Body of pancreas (tissue), 4 donors: Measurements from ENCODE around the gene SMAD5. TPM values are rescaled to one million over a fixed set of nuclear protein-coding genes. Genes with fewer than 3 reads are reported as not detected.

Experiments
- ATAC-seq: fragments of 150-250 bp; one replicate; pipeline ENCODE4 v1.9.1; 2016
- DNase-seq, 4 donors: peaks; one replicate each; pipeline ENCODE4 v3.0.0-alpha.2; 2019
- H3K27ac ChIP-seq, 4 donors: fragments of 200-600 bp; sonication (generic); 1 replicate in 3 of 4; 2 replicates in 1 of 4; pipeline versions ENCODE4 v1.5.1 to v1.6.1; 2016 to 2019; ENCODE audit warnings: mild to moderate bottlenecking in 1 of 4, mixed read lengths in 1 of 4, moderate library complexity in 1 of 4
- H3K27me3 ChIP-seq, 2 donors: fragments of 200-600 bp; sonication (generic); one replicate each; pipeline ENCODE4 v1.6.0; 2016; ENCODE audit warnings: mild to moderate bottlenecking in 1 of 2
- H3K36me3 ChIP-seq, 2 donors: fragments of 200-600 bp; sonication (generic); replicated peaks in 1 of 2; 2 replicates each; pipeline ENCODE4 v1.5.1; 2016; ENCODE audit warnings: low read depth in 2 of 2; ENCODE audit not compliant: insufficient read depth in 1 of 2
- H3K4me1 ChIP-seq: fragments of 200-600 bp; sonication (generic); one replicate; pipeline ENCODE4 v1.6.0; 2016
- H3K4me3 ChIP-seq, 2 donors: fragments of 200-600 bp; sonication (generic); 1 replicate in 1 of 2; 2 replicates in 1 of 2; pipeline ENCODE4 v1.5.1; 2016 to 2019
- H3K9me3 ChIP-seq, 3 donors: fragments of 200-600 bp; sonication (generic); 1 replicate in 2 of 3; 2 replicates in 1 of 3; pipeline ENCODE4 v1.5.1; 2016
- POLR2A ChIP-seq, 3 donors: fragments of 450-650 bp; IDR thresholded peaks; one replicate each; pipeline ENCODE4 v1.6.1; 2016; ENCODE audit warnings: antibody characterized with exemption in 3 of 3, mild to moderate bottlenecking in 2 of 3
- WGBS, 2 donors: methylation state at CpG; one replicate each; pipeline ENCODE4 v1.1.5; 2017; 5-methylcytosine and 5-hydroxymethylcytosine counted together
- intact Hi-C: fragments of 100-400 bp; cut with DNase I; formaldehyde crosslinking; loops from one replicate; pipeline ENCODE4 v1.15.1; 2023
- total RNA-seq, 2 donors: library from RNA; depleted of rRNA; stranded (reverse); fragments of >200 nt; gene quantifications; one replicate each; pipeline ENCODE4 v1.1.0, GENCODE V29; 2016
- TF ChIP-seq, protein P1 (sequence below), 7 experiments: fragments of 450-650 bp in 4 of 7; fragments of 200-600 bp in 3 of 7; sonication (generic) in 3 of 7; IDR thresholded peaks; one replicate each; pipeline ENCODE4 v1.5.1; 2016 to 2019; ENCODE audit warnings: antibody characterized with exemption in 7 of 7

Gene SMAD5
- total RNA-seq, 2 donors from 2014 or later, result 24.1 to 35.0 TPM

DNA sequence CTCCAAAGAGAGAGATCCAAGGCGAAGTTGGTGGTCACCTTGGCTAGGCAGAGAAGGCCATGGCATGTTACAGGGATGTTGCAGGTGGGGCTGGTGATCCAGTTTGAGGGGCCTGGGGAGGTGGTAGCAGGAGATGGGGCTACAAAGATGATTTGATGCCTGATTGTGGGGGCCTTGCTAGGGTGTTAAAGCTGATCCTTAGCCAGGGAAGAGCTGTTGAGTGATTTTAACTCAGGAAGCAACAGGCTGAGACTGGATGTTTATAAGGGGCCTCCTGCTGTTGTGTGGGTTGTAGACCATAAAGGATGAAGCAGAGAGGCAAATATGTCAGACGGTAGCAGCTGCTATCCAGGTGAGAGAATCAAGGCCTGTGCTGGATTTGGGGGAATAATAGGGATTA lies 19.0 kb upstream of the SMAD5 start:
- ATAC-seq (no peak), DNase-seq (no peak)
- no peak for TF ChIP-seq POLR2A (IDR thresholded peaks at IDR 0.05)
- TF ChIP-seq, protein P1, sequence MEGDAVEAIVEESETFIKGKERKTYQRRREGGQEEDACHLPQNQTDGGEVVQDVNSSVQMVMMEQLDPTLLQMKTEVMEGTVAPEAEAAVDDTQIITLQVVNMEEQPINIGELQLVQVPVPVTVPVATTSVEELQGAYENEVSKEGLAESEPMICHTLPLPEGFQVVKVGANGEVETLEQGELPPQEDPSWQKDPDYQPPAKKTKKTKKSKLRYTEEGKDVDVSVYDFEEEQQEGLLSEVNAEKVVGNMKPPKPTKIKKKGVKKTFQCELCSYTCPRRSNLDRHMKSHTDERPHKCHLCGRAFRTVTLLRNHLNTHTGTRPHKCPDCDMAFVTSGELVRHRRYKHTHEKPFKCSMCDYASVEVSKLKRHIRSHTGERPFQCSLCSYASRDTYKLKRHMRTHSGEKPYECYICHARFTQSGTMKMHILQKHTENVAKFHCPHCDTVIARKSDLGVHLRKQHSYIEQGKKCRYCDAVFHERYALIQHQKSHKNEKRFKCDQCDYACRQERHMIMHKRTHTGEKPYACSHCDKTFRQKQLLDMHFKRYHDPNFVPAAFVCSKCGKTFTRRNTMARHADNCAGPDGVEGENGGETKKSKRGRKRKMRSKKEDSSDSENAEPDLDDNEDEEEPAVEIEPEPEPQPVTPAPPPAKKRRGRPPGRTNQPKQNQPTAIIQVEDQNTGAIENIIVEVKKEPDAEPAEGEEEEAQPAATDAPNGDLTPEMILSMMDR (IDR thresholded peaks at IDR 0.05), result no peak
- no peaks in the 10 kb centered on the region for H3K27me3 ChIP-seq
- WGBS, 2 donors, result 76 to 83% methylated on average over 2 of the region's 2 CpGs
- no peak overlapping the region for H3K27ac ChIP-seq
- H3K9me3 ChIP-seq, result no peaks in the 10 kb centered on the region
- peaks cover under 1% of the 10 kb centered on the region for H3K4me1 ChIP-seq
- intact Hi-C loops, result no loop called here
- no peaks in the 10 kb centered on the region for H3K36me3 ChIP-seq
- H3K4me3 ChIP-seq, result no peak overlapping the region

DNA sequence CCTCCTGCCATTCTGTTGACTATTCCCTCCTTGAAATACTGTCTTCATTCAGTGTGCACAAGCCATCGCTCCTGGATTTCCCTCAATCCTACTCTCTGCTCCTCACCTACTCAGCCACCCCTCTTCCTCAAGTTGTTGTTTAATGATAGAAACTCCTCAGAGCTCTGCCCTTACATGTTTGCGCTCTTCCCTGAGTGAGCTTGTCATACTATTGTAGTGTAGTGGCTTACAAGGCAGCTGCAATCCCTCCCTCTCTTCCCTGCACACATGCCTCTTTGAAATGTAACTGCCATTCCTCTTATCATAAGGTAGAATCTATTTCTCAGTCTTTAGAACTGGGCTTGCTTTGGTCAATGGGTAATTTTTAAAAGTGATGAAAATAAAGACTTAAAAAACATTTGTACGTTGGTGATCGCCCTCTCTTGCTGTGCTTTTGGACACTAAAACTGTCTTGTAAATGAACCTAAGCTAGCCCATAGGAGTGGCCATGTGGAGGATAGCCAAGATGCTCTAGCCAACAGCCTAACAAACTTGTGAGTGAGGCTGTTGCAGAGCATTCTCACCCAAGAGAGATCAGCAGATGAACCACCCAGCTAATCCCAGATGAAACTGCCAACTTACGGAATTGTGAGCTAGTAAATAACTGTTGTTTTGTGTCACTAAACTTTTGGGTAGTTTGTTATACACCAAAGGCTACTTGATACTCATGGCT lies 18.1 kb upstream of the SMAD5 start:
- Histone ChIP-seq H3K36me3 (no peaks in the 10 kb centered on the region), H3K27ac (no peak overlapping the region), H3K27me3 (no peaks in the 10 kb centered on the region), H3K4me1 (no peaks in the 10 kb centered on the region), H3K9me3 (no peaks in the 10 kb centered on the region), H3K4me3 (no peak overlapping the region)
- DNase-seq (no peak), ATAC-seq (no peak)
- intact Hi-C loops, result no loop called here
- TF ChIP-seq POLR2A (IDR thresholded peaks at IDR 0.05), result no peak
- TF ChIP-seq, protein P1 (IDR thresholded peaks at IDR 0.05), result no peak
- WGBS, 2 donors, result 87 to 90% methylated on average over 5 of the region's 5 CpGs

DNA sequence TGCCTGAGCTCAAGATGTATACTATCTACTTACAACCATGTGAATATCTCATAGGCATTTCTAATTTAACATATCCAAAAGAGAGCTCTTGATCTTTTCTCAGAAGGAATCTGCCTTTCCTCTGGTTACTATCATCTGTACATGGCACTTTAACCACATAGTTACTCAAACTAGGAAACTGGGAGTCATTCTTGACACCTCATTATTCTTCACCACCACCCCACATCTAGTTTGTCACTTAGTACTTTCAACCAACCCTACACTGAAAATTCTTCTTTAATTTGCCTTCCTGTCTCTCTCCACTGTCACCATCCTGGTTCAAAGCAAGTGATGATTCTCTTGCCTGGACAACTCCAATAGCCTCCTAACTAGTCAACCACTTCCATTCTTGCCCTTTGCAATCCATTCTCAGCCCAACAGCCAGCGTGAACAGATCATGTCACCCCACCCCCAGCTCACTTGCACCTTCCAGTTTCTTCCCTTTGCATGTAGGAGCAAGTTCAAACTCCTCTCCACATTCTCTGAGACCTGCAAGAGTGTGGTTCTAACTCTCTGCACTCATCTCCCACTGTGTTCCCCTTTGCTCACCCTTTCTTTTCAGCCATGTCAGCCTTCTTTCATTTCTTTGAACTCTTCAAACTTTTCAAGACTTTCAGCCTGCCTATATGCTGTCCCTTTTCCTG lies 17.3 kb upstream of the SMAD5 start:
- ATAC-seq (no peak), DNase-seq (no peak)

DNA sequence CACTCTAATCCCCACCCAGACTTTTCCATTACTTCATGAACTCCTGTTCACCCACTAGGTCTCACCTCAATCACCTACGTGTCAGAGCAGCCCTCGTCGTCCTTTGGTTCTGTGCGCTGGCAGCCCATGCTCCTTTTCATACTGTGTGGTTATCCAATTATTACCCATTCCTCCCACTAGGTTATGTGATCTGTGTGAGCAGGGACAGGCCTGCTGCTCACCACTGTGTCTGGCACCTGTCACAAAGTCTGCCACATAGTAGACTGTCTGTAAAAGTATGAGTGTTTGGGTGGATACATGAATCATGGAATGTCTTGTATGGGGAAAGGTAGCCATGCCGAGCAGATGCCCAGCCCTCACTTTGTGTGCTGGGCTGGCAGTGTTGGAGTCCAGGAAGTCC lies 12.1 kb upstream of the SMAD5 start:
- WGBS, 2 donors, result 90 to 93% methylated on average over 5 of the region's 5 CpGs
- Histone ChIP-seq H3K36me3 (no peaks in the 10 kb centered on the region), H3K27ac (no peak overlapping the region), H3K4me3 (no peak overlapping the region), H3K9me3 (no peaks in the 10 kb centered on the region), H3K27me3 (no peaks in the 10 kb centered on the region), H3K4me1 (peaks cover 13% of the 10 kb centered on the region)
- ATAC-seq, result no peak
- TF ChIP-seq POLR2A (IDR thresholded peaks at IDR 0.05), result no peak
- DNase-seq, result no peak
- intact Hi-C loops, result no loop called here

More for the DNA sequence above, 17.3 kb upstream of the SMAD5 start:
- 73 to 85% methylated on average over 1 of the region's 1 CpG for WGBS, 2 donors
- Histone ChIP-seq H3K9me3 (no peaks in the 10 kb centered on the region), H3K4me3 (no peak overlapping the region), H3K27me3 (no peaks in the 10 kb centered on the region), H3K4me1 (no peaks in the 10 kb centered on the region), H3K36me3 (no peaks in the 10 kb centered on the region), H3K27ac (no peak overlapping the region)
- TF ChIP-seq POLR2A (IDR thresholded peaks at IDR 0.05), result no peak
- TF ChIP-seq, protein P1 (IDR thresholded peaks at IDR 0.05), result no peak
- intact Hi-C loops, result no loop called here

DNA sequence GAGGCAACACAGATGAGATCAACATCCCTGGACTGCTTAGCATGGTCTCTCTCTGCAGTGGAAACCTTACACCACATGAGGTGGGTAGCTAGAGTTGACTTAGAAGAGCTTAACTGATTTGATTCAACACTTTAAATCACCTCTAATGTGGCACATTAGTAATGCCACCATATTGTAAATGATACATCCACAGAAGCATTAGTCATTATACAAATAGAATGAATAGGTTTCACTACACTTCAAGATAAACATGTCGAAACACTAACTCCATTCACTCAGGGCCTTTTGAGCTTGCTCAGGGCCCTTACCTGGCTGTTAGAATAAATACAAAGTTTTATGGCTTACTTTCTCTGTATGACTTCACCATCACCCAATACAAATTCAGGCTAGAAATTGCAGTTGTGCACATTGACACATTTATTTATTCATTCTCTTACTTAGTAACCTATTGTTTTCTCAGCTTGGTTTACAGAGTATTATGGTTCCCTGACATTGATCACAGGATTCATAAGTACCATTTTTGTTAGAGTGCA lies 9.3 kb upstream of the SMAD5 start:
- Histone ChIP-seq H3K9me3 (no peaks in the 10 kb centered on the region), H3K36me3 (no peaks in the 10 kb centered on the region), H3K27ac (peak overlapping the region; percentile 14 to 54 (median 31)), H3K27me3 (no peaks in the 10 kb centered on the region), H3K4me3 (no peak overlapping the region), H3K4me1 (peaks cover 13% of the 10 kb centered on the region)
- TF ChIP-seq POLR2A (IDR thresholded peaks at IDR 0.05), result no peak
- TF ChIP-seq, protein P1 (IDR thresholded peaks at IDR 0.05), result no peak
- WGBS, 2 donors, result 29 to 39% methylated on average over 1 of the region's 1 CpG
- DNase-seq (peak in 3 of 4 donors; percentile 10 to 48 (median 17)), ATAC-seq (peak; percentile 91)
- intact Hi-C loops, result no loop called here
